AG09309 (cell line): ENCODE measurements around the gene GPATCH8.

ENCODE experiments used
- DNase-seq: peaks from one replicate; pipeline ENCODE4 v3.0.0-alpha.2; 2010; ENCODE audit warnings: low read depth
- H3K4me3 ChIP-seq: 2 replicates; pipeline ENCODE4 v1.5.1; 2011; ENCODE audit warnings: mild to moderate bottlenecking, low read depth, low read length, moderate library complexity; ENCODE audit not compliant: control insufficient read depth
- CTCF ChIP-seq: IDR thresholded peaks from 2 replicates; pipeline ENCODE4 v1.5.1; 2011; ENCODE audit warnings: mild to moderate bottlenecking, low read depth, low read length, inconsistent platforms; ENCODE audit not compliant: insufficient read depth, control insufficient read depth; ENCODE audit errors: missing control alignments

Gene GPATCH8

GRCh38 chr17:44503147-44504029, at the start of gene GPATCH8:
Gene GPATCH8, minus strand, starts transcription at chr17:44503406. Its CDS starts 36 bp downstream, at chr17:44503370.
- DNase-seq, result peak; percentile 76
- H3K4me3 ChIP-seq, result peak within 1 kb of the TSS; percentile 91
- TF ChIP-seq CTCF, result no peak

GRCh38 chr17:44552361-44552760, 49.2 kb upstream of the GPATCH8 start:
- no peak for DNase-seq
- TF ChIP-seq CTCF, result no peak
- H3K4me3 ChIP-seq, result no peak overlapping the region

- no peak overlapping the region for H3K4me3 ChIP-seq
- no peak for DNase-seq
- no peak for TF ChIP-seq CTCF
These were observed 46.5 kb upstream of the GPATCH8 start for GRCh38 chr17:44549686-44550085.

GRCh38 chr17:44548376-44549230, 45.4 kb upstream of the GPATCH8 start:
- no peak overlapping the region for H3K4me3 ChIP-seq
- DNase-seq, result no peak
- TF ChIP-seq CTCF, result no peak

- TF ChIP-seq CTCF, result no peak
- H3K4me3 ChIP-seq, result no peak overlapping the region
- no peak for DNase-seq
These were observed 44.5 kb upstream of the GPATCH8 start for GRCh38 chr17:44547625-44548267.
